K562 (cell line): ENCODE data around the gene C2orf76. TPM values are rescaled to one million over a fixed set of nuclear protein-coding genes. Genes with fewer than 3 reads are reported as not detected.
A peak's percentile ranks its signal among the peaks of the same experiment; 100 is the strongest.

Source experiments
- CSDE1 ChIP-seq, 2 experiments: fragments of 450-650 bp; IDR thresholded peaks; 2 replicates each; pipeline ENCODE4 v1.6.1; 2016; ENCODE audit warnings: mild to moderate bottlenecking in 1 of 2
- FOXM1 ChIP-seq, 2 experiments: fragments of 450-650 bp in 1 of 2; sonication (generic) in 1 of 2; formaldehyde crosslinking in 1 of 2; IDR thresholded peaks; 2 replicates each; pipeline versions ENCODE4 v1.6.1 to v1.9.0; 2017 to 2022; ENCODE audit warnings: low read depth in 2 of 2, mild to moderate bottlenecking in 2 of 2, missing genetic modification reagents in 1 of 2, moderate library complexity in 1 of 2
- GABPA ChIP-seq: fragments of 200-800 bp; sonication (Bioruptor generic); conservative IDR thresholded peaks from 2 replicates; pipeline ENCODE4 v1.6.1; 2016; ENCODE audit warnings: low read depth, missing genetic modification characterization, missing compliant biosample characterization
- HNRNPLL ChIP-seq: fragments of 200-400 bp; formaldehyde crosslinking; IDR thresholded peaks from 2 replicates; pipeline ENCODE4 v1.6.1; 2017; ENCODE audit warnings: low read length, low read depth, mild to moderate bottlenecking; ENCODE audit not compliant: poor library complexity, severe bottlenecking
- NCOR1 ChIP-seq: fragments of 450-650 bp; IDR thresholded peaks from 2 replicates; pipeline ENCODE4 v1.6.1; 2016; ENCODE audit warnings: mild to moderate bottlenecking, moderate library complexity
- NFATC3 ChIP-seq: fragments of 450-650 bp; IDR thresholded peaks from 2 replicates; pipeline ENCODE4 v1.6.1; 2017; ENCODE audit warnings: mild to moderate bottlenecking
- RFX1 ChIP-seq: fragments of 450-650 bp; IDR thresholded peaks from 2 replicates; pipeline ENCODE4 v1.6.1; 2016; ENCODE audit warnings: mild to moderate bottlenecking, moderate library complexity
- RREB1 ChIP-seq: fragments of 250-450 bp; sonication (Bioruptor Pico); IDR thresholded peaks from 2 replicates; pipeline ENCODE4 v1.4.0; 2020
- SMAD4 ChIP-seq: fragments of 250-450 bp; sonication (Bioruptor Pico); conservative IDR thresholded peaks from 2 replicates; pipeline ENCODE4 v1.8.0; 2021; ENCODE audit warnings: inconsistent platforms, mild to moderate bottlenecking, moderate library complexity
- SMC3 ChIP-seq: conservative IDR thresholded peaks from 2 replicates; pipeline ENCODE4 v1.6.1; 2011; ENCODE audit warnings: low read depth, low read length, improper control_type of control experiment; ENCODE audit not compliant: insufficient read depth
- SREBF2 ChIP-seq: sonication (generic); formaldehyde crosslinking; IDR thresholded peaks from 2 replicates; pipeline ENCODE4 v1.4.0; 2020; ENCODE audit warnings: mild to moderate bottlenecking, missing genetic modification reagents
- TBP ChIP-seq: optimal IDR thresholded peaks from 2 replicates; pipeline ENCODE3; 2011; ENCODE audit warnings: low read depth, low read length, improper control_type of control experiment
- VEZF1 ChIP-seq: fragments of 200-800 bp; sonication (Bioruptor generic); IDR thresholded peaks from 2 replicates; pipeline ENCODE4 v1.6.1; 2017; ENCODE audit warnings: missing genetic modification characterization, missing compliant biosample characterization
- ZKSCAN3 ChIP-seq: fragments of 250-450 bp; sonication (Bioruptor Pico); IDR thresholded peaks from 2 replicates; pipeline ENCODE4 v1.4.0; 2020
- ZNF280B ChIP-seq: fragments of 250-450 bp; sonication (Bioruptor Pico); IDR thresholded peaks from 2 replicates; pipeline ENCODE4 v1.5.1; 2021; ENCODE audit warnings: mild to moderate bottlenecking
- ZNF639 ChIP-seq, 2 experiments: fragments of 200-800 bp in 1 of 2; sonication (Bioruptor generic) in 1 of 2; sonication (generic) in 1 of 2; formaldehyde crosslinking in 1 of 2; IDR thresholded peaks in 1 of 2; conservative IDR thresholded peaks in 1 of 2; 2 replicates each; pipeline versions ENCODE4 v1.5.0 to v1.6.1; 2016 to 2020; ENCODE audit warnings: missing compliant biosample characterization in 1 of 2, missing genetic modification characterization in 1 of 2, missing genetic modification reagents in 1 of 2
- ZNF778 ChIP-seq: fragments of 450-650 bp; formaldehyde crosslinking; IDR thresholded peaks from 2 replicates; pipeline ENCODE4 v1.4.0; 2020; ENCODE audit warnings: mild to moderate bottlenecking, moderate library complexity
- polyA plus RNA-seq, 8 experiments: library from polyadenylated mRNA; depleted of rRNA in 4 of 8; stranded (reverse) in 5 of 8; unstranded in 3 of 8; fragments of >200 nt; fragmentation: Nextera tagmentation in 2 of 8; fragmentation: Illumina TruSeq in 1 of 8; extraction: Ambion mirVana in 2 of 8; extraction: Trizol in 1 of 8; gene quantifications; 2 replicates each; pipeline versions ENCODE4 v1.2.1 to v1.2.3, GENCODE V29; 2011 to 2014; ENCODE audit warnings: inconsistent platforms in 1 of 8, missing spikeins in 1 of 8
- total RNA-seq, 7 experiments: library from RNA; depleted of rRNA in 6 of 7; stranded (reverse); fragments of >200 nt in 6 of 7; fragmentation: Illumina TruSeq in 2 of 7; extraction: Trizol in 2 of 7; gene quantifications; 2 replicates each; pipeline versions ENCODE4 v1.2.1 to v1.2.3, GENCODE V29; 2011 to 2021; ENCODE audit warnings: low replicate concordance in 1 of 7

Gene C2orf76
- total and polyA plus RNA-seq, 9 of the 15 experiments (the other 6 are each of a cell fraction or from before 2014, with no cell fraction given), result 4.8 to 26.2 (median 14.5) TPM

GRCh38 chr2:119338826-119339561, 27.6 kb downstream of the C2orf76 start (continued):
- TF ChIP-seq CSDE1 (IDR thresholded peaks at IDR 0.05), result no peak
- peak; percentile 98 for TF ChIP-seq SMAD4 (CRISPR knock-in tag)
- peak; percentile 96 for TF ChIP-seq RREB1 (CRISPR knock-in tag)
- peak; percentile 53 for TF ChIP-seq GABPA (tag)
- TF ChIP-seq NCOR1, result peak; percentile 50; the same call in 1 of the 2 replicates
- TF ChIP-seq ZNF280B (CRISPR knock-in tag), result peak; percentile 74; the same call in 1 of the 2 replicates
- TF ChIP-seq VEZF1, result peak; percentile 71; the same call in 1 of the 2 replicates
- TF ChIP-seq NFATC3, result no peak
- TF ChIP-seq FOXM1 (IDR thresholded peaks at IDR 0.05; ENCODE audit: low read depth), result no peak
- TF ChIP-seq FOXM1 (CRISPR knock-in tag; IDR thresholded peaks at IDR 0.05; ENCODE audit: low read depth), result no peak
- peak in 1 of 2 experiments; percentile 90; a peak in 2 of 4 replicates for TF ChIP-seq ZNF639 (CRISPR knock-in tag; conservative IDR thresholded peaks at IDR 0.05 in 1 of 2, IDR thresholded peaks at IDR 0.05 in 1 of 2)
- TF ChIP-seq ZKSCAN3 (CRISPR knock-in tag), result no peak; the same call in 1 of the 2 replicates
- no peak for TF ChIP-seq SREBF2 (CRISPR knock-in tag)
- no peak for TF ChIP-seq RFX1
- TF ChIP-seq HNRNPLL, result no peak
- no peak for TF ChIP-seq SMC3
- TF ChIP-seq ZNF778 (CRISPR knock-in tag), result no peak
- no peak for TF ChIP-seq TBP
